Glutamatergic neuron (in vitro differentiated cells): ENCODE measurements around the gene LEMD2. TPM values are rescaled to one million over a fixed set of nuclear protein-coding genes. Genes with fewer than 3 reads are reported as not detected.

Experiments
- DNase-seq: peaks from one replicate; pipeline ENCODE4 v3.0.0; 2022
- H3K27ac Mint-ChIP-seq: one replicate; pipeline ENCODE4 v1.8.0; 2020; ENCODE audit warnings: mild to moderate bottlenecking, mixed read lengths, inconsistent platforms; ENCODE audit not compliant: unreplicated experiment
- H3K27me3 Mint-ChIP-seq: one replicate; pipeline ENCODE4 v1.8.0; 2020; ENCODE audit warnings: mild to moderate bottlenecking, moderate library complexity, mixed read lengths, inconsistent platforms; ENCODE audit not compliant: unreplicated experiment
- H3K36me3 Mint-ChIP-seq: one replicate; pipeline ENCODE4 v1.8.0; 2020; ENCODE audit warnings: mild to moderate bottlenecking, mixed read lengths, inconsistent platforms; ENCODE audit not compliant: unreplicated experiment
- H3K4me1 Mint-ChIP-seq: one replicate; pipeline ENCODE4 v1.8.0; 2020; ENCODE audit warnings: mild to moderate bottlenecking, low read depth, mixed read lengths, inconsistent platforms; ENCODE audit not compliant: unreplicated experiment
- H3K4me3 Mint-ChIP-seq: one replicate; pipeline ENCODE4 v1.8.0; 2020; ENCODE audit warnings: mild to moderate bottlenecking, mixed read lengths, inconsistent platforms; ENCODE audit not compliant: unreplicated experiment
- H3K9me3 Mint-ChIP-seq: one replicate; pipeline ENCODE4 v1.8.0; 2020; ENCODE audit warnings: mild to moderate bottlenecking, moderate library complexity, mixed read lengths, inconsistent platforms; ENCODE audit not compliant: unreplicated experiment
- total RNA-seq: library from RNA; stranded (reverse); fragmentation: NEBNext Ultra II Directional; extraction: Animal tissue kit (Norgen Biotek cat#: 25700); gene quantifications from one replicate; pipeline ENCODE4 v1.2.1, GENCODE V29; 2021; ENCODE audit not compliant: unreplicated experiment
- TF ChIP-seq, protein P1 (sequence below): fragments of 200-600 bp; sonication (generic); IDR thresholded peaks from one replicate; pipeline ENCODE4 v1.5.0; 2021; ENCODE audit not compliant: partially characterized antibody, unreplicated experiment

Gene LEMD2
- total RNA-seq, 1 donor from 2014 or later, result 82.4 TPM

DNA sequence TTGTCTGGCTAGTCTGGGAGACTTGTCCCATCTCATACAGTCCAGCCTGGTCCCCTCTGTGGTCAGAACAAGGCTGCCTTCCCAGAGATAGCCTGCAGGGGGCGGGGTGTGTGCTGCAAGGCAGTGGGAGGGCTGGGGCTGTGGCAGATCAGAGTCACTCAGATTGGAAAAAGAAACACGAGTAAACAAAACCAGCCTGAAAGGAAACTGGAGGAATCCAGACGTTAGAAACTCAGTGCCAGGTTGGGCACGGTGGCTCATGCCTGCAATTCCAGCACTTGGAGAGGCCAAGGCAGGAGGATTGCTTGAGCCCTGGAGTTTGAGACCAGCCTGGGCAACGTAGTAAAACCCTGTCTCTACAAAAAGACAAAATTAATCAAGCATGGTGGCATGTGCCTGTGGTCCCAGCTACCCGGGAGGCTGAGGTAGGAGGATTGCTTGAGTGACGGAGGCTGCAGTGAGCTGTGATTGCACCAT is 20.2 kb downstream of the LEMD2 start:
- Mint-ChIP-seq H3K4me1 (peaks cover 30% of the 10 kb centered on the region), H3K9me3 (peaks cover 3% of the 10 kb centered on the region), H3K4me3 (peak overlapping the region; percentile 15), H3K36me3 (no peaks in the 10 kb centered on the region), H3K27me3 (peaks cover 6% of the 10 kb centered on the region), H3K27ac (peak overlapping the region; percentile 28)
- DNase-seq, result peak; percentile 95
- TF ChIP-seq, protein P1, sequence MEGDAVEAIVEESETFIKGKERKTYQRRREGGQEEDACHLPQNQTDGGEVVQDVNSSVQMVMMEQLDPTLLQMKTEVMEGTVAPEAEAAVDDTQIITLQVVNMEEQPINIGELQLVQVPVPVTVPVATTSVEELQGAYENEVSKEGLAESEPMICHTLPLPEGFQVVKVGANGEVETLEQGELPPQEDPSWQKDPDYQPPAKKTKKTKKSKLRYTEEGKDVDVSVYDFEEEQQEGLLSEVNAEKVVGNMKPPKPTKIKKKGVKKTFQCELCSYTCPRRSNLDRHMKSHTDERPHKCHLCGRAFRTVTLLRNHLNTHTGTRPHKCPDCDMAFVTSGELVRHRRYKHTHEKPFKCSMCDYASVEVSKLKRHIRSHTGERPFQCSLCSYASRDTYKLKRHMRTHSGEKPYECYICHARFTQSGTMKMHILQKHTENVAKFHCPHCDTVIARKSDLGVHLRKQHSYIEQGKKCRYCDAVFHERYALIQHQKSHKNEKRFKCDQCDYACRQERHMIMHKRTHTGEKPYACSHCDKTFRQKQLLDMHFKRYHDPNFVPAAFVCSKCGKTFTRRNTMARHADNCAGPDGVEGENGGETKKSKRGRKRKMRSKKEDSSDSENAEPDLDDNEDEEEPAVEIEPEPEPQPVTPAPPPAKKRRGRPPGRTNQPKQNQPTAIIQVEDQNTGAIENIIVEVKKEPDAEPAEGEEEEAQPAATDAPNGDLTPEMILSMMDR, result peak; percentile 82

DNA sequence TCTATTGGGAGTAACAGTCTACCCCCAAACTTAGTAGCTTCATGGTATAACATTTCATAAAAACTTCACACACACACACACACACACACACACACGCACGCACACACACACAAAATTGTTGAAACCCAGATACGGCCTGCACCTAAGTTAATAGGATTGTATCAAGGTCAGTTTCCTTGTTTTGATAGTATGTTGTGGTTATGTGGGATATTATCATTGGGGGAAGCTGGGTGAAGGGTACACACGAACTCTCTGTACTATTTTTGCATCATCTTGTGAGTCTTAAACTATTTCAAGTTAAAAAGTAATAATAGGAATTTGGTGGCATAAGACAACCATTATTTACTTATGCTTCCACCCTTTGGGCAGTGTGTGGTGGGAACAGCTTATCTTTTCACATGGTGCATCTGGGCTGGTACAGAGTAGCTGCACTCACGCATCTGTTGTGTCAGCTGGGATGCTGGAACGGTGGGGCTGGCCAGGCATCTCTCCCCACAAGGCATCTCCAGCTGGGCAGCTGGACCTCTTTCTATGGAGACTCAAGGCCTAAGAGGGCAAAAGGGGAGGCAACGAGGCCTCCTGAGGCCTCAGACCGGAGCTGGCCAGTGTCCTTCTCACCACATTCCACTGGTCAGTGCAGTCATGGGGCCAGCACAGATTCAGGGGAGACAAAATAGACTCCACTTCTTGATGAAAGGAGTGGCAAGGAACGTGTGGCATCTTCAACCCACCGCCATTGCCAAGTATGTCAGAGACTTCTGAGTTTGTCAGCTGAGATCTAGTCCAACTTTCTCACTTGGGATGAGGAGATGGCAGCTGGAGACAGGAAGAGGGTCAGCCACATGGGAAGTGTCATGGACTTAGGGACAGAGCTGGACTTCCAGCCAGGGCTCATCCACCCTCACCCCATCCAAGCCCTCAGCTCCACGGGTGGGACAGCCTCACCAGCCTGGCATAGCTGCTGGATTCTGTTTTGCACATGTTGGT is 21.7 kb downstream of the LEMD2 start:
- DNase-seq, result no peak

DNA sequence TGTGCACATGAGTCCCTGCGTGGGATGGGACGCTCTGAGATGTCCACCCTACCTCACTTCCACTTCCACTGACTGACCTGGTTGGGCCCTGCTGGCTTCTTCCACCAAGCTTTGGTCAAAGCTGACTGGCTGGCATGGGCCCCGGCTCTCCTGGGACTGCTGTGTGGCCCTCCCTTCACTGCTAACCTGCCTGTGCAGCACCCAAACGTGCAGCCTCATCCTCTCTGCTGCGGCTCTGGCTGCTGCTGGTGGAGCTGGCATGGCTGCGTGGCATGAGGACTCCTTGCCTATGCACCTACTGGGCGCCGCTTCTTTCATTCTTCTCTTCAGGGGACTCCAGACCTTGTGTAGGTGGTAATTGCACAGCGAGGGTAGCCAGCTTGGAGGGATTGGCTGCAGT is 23.6 kb downstream of the LEMD2 start:
- Mint-ChIP-seq H3K4me3 (no peak overlapping the region), H3K9me3 (no peaks in the 10 kb centered on the region), H3K27ac (no peak overlapping the region), H3K27me3 (peaks cover 7% of the 10 kb centered on the region), H3K36me3 (no peaks in the 10 kb centered on the region), H3K4me1 (peaks cover 11% of the 10 kb centered on the region)
- TF ChIP-seq, protein P1, result no peak
- DNase-seq, result no peak

More for the DNA sequence above, 21.7 kb downstream of the LEMD2 start:
- peaks cover 7% of the 10 kb centered on the region for H3K27me3 Mint-ChIP-seq
- H3K4me1 Mint-ChIP-seq, result peaks cover 19% of the 10 kb centered on the region
- TF ChIP-seq, protein P1, result no peak
- H3K27ac Mint-ChIP-seq, result peak overlapping the region; percentile 20
- no peak overlapping the region for H3K4me3 Mint-ChIP-seq
- peaks cover 3% of the 10 kb centered on the region for H3K9me3 Mint-ChIP-seq
- no peaks in the 10 kb centered on the region for H3K36me3 Mint-ChIP-seq

GRCh38 chr6:33764036-33764435 is 24.9 kb downstream of the LEMD2 start:
- H3K4me3 Mint-ChIP-seq, result no peak overlapping the region

More at GRCh38 chr6:33764036-33764435, 24.9 kb downstream of the LEMD2 start:
- Mint-ChIP-seq H3K36me3 (no peaks in the 10 kb centered on the region), H3K4me1 (peaks cover 4% of the 10 kb centered on the region), H3K27ac (no peak overlapping the region), H3K27me3 (peaks cover 7% of the 10 kb centered on the region), H3K9me3 (no peaks in the 10 kb centered on the region)
- TF ChIP-seq, protein P1, result no peak
- no peak for DNase-seq
